Measurements from ENCODE around the gene TCF7L1. TPM values are rescaled to one million over a fixed set of nuclear protein-coding genes. Genes with fewer than 3 reads are reported as not detected.

Gene TCF7L1
- total RNA-seq, 1 donor from 2014 or later = 7.5 TPM

- DNase-seq (ENCODE audit: low read depth in 2 of 2) = no peak
Measured at GRCh38 chr2:85221067-85221691, 88.0 kb downstream of the TCF7L1 start.

DNA sequence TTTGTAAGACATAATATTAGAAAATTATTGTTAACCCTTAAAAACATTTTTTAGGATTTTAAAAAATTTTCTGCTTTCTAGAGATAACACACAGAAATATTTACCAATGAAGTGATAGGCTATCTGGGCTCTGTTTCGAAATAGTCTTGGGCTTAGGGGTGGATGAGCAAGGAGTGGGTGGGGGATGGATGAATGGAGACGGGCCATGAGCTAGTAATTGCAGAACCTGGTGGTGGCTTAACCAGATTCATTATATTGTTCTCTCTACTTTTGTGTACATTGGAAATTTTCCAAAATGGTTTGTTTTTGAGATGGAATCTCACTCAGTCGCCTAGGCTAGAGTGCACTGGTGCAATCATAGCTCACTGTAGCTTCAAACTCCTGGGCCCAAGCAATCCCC, 89.6 kb downstream of the TCF7L1 start:
- peak in 1 of 2 donors; percentile 51 for DNase-seq (ENCODE audit: low read depth in 2 of 2)

GRCh38 chr2:85226783-85227182, 93.6 kb downstream of the TCF7L1 start:
- no peak for DNase-seq (ENCODE audit: low read depth in 2 of 2)

DNA sequence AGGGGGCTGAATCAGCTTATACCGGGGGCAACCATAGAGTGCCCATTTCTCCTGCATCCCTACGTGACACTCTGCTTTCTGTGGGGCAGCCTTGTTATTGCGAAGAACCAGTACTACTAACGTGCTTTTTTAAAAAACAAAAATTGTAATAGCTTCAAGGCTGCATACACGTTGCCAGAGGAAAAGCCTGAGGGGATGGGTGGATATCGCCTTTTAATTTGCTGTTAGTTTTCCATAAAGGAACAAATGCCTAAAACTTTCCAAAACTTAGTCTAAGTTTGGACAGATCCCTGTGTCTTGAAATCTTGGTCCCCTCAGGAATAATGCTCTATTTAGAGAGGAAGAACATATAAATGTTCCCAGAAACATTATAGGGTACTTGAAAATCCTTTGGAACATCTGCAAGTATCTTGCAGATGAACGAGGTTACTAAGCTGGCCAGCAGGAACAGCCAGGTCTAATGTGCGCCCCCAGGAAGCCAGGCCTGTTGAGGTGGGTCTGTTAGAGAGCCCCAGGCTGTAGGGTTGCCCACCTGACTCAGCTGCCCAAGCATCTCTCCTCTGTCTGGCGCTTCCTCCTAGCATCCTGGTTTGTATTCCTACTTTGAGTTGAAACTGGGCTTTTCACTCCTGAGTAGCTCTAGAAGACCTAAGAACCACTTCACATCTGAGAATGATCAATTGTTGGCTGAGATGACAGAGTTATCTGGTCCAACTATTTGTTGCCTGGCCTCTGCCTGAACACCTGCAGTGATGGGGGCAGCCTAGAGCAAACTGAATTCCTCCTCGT, 97.7 kb downstream of the TCF7L1 start:
- DNase-seq (ENCODE audit: low read depth in 2 of 2) = no peak

DNA sequence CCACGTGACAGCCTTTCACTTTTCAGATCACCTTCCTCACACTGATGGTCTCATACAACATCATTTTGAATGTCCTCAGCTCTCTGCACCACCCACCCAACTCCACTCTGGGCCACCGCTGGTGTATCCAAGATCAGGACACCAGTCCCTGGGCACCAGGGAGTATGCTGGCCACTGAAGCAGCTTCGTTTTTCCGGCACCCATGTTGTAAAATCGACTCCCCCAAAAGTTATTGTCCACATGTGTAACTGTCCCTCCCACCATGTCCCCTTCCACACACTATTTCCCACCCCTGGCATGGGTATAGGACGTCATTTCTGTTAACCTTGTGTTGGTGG, 98.2 kb downstream of the TCF7L1 start:
- no peak for DNase-seq (ENCODE audit: low read depth in 2 of 2)

DNA sequence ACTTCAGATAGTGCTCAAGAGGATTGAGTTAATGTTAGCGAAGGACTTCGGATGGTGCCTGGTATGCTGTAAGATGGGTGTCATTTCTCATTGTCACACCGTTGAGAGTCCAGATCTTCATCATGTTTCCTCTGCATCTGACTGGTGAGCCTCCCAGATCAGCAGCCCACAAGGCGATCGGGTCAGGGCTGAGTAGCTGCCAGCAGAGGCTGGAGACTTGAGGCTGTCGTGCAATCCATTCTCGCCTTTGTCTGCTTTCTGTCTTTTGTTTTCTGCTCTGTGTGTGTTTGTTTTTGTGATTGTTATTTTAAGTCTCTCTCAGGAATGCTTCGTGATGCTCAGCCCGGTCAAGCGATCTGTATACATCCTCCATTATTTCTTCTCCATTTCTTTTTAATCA, 98.8 kb downstream of the TCF7L1 start:
- no peak for DNase-seq (ENCODE audit: low read depth in 2 of 2)

- DNase-seq (ENCODE audit: low read depth in 2 of 2) = no peak
Measured at GRCh38 chr2:85234868-85235267, 101.7 kb downstream of the TCF7L1 start.

DNA sequence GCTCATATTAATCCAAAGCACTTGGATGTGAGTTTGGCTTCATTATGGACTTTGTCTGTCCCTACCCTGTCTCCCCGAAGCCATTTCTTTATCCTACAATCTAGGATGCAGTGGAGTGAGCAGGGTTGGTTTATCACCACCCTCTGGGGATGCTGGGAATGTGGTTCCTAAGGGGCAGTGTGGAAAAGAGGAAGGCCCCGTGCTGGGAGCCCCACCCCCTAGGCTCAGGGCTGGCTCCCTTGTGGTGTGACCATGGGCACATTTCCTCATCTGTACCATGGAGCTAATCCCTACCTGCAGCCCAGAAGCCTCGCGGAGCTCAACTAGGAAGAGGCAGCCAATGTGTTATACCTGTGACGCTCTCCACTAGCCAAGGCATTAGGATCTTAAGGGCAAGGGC, 102.1 kb downstream of the TCF7L1 start:
- no peak for DNase-seq (ENCODE audit: low read depth in 2 of 2)

DNA sequence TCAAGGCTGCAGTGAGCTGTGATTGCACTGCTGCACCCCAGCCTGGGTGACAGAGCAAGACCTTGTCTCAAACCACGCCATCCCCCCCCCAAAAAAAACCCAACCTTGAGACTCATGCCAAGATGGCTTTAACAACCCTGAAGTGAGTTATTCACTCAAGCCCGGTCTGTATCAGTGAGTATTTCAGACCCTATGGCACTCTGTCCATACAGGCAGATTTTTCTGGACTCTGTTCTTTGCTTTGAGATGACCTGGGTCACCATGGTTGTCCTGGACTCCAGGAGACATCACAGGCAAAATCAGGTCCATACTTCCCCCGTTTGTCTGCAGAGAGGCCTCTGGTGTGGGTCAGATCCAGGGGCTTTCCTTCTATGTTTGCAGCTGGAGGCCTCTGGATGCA, 102.9 kb downstream of the TCF7L1 start:
- DNase-seq (ENCODE audit: low read depth in 2 of 2) = no peak

GRCh38 chr2:85237849-85238565, 104.8 kb downstream of the TCF7L1 start:
- DNase-seq (ENCODE audit: low read depth in 2 of 2) = no peak

- DNase-seq (ENCODE audit: low read depth in 2 of 2) = no peak
Measured at GRCh38 chr2:85238607-85239006, 105.4 kb downstream of the TCF7L1 start.

- no peak for DNase-seq (ENCODE audit: low read depth in 2 of 2)
Measured at GRCh38 chr2:85239102-85239501, 105.9 kb downstream of the TCF7L1 start.

GRCh38 chr2:85240055-85240454, 106.9 kb downstream of the TCF7L1 start:
- peak in 1 of 2 donors; percentile 36 for DNase-seq (ENCODE audit: low read depth in 2 of 2)

- no peak for DNase-seq (ENCODE audit: low read depth in 2 of 2)
Measured at GRCh38 chr2:85242321-85242720, 109.1 kb downstream of the TCF7L1 start.

DNA sequence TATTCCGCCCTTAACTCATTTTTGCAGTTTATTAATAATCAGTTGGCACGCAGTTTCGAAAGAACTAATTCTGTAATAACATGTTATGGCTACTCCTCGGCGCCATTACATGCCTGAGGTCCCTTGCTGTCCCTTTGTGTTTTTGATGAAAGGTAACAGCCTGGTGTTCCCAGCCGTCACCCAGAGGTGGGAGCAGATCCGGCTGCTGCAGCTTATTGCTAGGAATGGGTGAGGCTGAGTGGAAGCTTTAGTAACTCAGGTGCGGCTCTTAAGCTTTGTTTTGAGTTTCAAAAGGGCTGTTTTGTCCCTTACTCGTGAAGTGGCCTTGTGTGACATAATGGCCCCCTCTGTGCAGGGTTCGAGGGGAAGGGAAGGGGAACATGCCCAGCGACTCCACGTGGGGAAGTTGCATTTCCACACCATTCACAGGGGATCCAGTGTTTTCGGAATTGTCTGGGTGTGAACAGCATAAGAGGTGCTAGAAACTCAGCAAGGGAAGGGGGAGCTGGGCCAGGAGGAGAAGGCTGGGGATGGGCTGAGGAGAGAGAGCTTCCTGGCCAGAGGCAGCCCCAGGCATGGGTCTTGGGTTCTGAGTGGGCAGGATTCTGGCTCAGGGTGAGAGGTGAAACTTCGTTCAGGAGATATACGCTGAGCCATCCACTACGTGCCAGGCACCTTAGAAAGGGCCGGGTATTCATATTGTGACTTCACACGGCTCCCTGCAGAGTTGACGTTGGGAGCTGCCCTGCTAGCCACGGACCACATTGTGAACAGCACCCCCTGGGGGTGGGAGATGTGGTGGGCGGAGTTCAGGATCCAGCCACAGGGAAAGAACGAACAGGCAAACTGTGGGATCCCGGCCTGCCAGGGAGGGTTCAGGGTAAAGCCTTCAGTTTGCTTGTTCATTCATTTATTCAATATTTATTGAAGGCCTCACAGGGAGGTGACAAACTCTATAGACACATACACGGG, 110.2 kb downstream of the TCF7L1 start:
- DNase-seq (ENCODE audit: low read depth in 2 of 2) = peak; percentile 48 to 85

- no peak for DNase-seq (ENCODE audit: low read depth in 2 of 2)
Measured at GRCh38 chr2:85244828-85245227, 111.6 kb downstream of the TCF7L1 start.

DNA sequence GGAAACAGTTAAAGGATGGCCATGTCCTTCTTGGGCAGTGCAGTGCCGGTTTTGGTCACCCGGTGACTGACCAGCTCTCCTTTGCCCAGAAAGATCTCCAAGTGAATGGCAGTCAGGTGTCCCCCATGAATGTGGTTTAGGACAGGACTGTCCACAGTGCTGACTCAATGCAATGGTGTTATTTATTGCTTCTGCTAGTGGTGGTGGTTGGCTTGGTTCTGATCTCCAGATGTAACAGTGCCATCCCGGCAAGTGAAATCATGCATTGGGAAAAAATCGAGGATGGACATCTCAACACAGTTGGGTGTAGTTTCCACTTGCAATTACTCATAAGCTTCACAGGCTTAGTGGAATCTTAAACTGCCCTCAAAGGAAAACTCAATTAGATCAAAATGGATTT, 112.7 kb downstream of the TCF7L1 start:
- DNase-seq (ENCODE audit: low read depth in 2 of 2) = no peak

- no peak for DNase-seq (ENCODE audit: low read depth in 2 of 2)
Measured at GRCh38 chr2:85246348-85246747, 113.2 kb downstream of the TCF7L1 start.

GRCh38 chr2:85247610-85248009, 114.4 kb downstream of the TCF7L1 start:
- no peak for DNase-seq (ENCODE audit: low read depth in 2 of 2)

DNA sequence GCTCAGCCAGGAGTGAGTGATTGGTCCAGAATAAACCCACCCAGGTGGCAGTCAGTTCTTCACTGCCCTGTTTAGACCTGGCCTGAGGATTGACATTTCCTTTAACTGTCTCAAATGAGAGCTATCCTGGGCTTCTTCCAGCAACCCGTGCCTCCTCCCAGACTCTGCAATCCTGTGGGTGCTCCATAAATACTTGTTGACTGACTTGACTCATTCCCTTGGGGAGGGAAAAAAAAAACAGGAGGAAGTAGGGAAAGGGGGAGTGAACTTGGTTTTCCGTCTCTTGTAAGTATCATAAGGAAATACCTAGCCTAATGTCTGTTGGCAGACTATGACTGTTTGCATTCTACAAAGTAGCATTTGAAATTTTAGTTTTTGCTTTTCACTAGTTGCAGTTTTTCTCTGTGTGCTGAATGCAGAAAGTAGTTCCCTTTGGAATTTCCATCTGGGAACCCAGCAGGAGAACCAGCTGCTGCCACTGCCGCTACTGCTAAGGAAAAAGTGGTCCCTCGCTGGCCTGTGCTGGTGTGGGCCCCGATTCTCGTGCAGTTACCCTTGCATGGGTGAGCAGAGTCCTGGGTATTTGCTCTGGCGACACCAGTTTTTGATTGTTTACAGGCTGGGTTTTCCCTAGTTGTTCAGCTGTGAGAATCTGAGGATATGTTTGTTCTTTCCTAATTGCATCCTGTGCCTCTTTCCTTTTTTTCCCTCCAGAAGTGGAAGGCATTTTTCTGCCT, 115.7 kb downstream of the TCF7L1 start:
- DNase-seq (ENCODE audit: low read depth in 2 of 2) = peak in 1 of 2 donors; percentile 63

GRCh38 chr2:85250045-85250444, 116.9 kb downstream of the TCF7L1 start:
- DNase-seq (ENCODE audit: low read depth in 2 of 2) = no peak

Data from lung microvascular endothelial cell (primary cell).